GM12891 (cell line): ENCODE data around the gene ATG14.

Experiments used
- PAX5 ChIP-seq: IDR thresholded peaks from 2 replicates; pipeline ENCODE4 v1.6.1; 2011; ENCODE audit warnings: low read length, moderate library complexity, mild to moderate bottlenecking; ENCODE audit not compliant: insufficient read depth, severe bottlenecking
- POLR2A ChIP-seq: IDR thresholded peaks from 2 replicates; pipeline ENCODE4 v1.6.1; 2011; ENCODE audit warnings: low read depth, low read length, control low read depth
- POLR2AphosphoS5 ChIP-seq: IDR thresholded peaks from 2 replicates; pipeline ENCODE4 v1.6.1; 2011; ENCODE audit warnings: low read depth, low read length, control low read depth
- POU2F2 ChIP-seq: IDR thresholded peaks from 2 replicates; pipeline ENCODE4 v1.6.1; 2011; ENCODE audit warnings: low read depth, mild to moderate bottlenecking, control low read depth, low read length, moderate library complexity
- SPI1 ChIP-seq: IDR thresholded peaks from 2 replicates; pipeline ENCODE4 v1.6.1; 2011; ENCODE audit warnings: low read depth, low read length, control low read depth
- TAF1 ChIP-seq: IDR thresholded peaks from 2 replicates; pipeline ENCODE4 v1.6.1; 2011; ENCODE audit warnings: low read depth, low read length, control low read depth

DNA sequence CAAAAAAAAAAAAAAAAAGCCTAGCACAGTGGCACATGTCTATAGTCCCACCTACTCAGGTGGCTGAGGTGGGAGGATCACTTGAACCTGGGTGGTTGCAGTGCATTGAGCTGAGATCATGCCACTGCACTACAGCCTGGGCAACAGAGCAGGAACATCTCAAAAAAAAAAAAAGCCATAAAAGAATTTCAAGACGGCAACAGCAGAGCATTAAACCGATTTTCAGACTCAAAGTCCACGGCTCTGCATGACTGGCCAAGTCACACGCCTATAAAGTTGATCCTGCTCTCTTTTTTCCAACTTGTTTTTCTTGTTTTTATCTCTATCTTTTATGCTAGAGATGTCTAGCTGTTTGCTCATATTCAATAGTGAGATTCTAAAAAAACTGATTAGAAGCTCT is 95.1 kb downstream of the ATG14 start:
- TF ChIP-seq POLR2A (no peak), POLR2AphosphoS5 (no peak), SPI1 (no peak), TAF1 (no peak), POU2F2 (no peak), PAX5 (no peak)
